NCI-H2196 treated with DMSO at 0.1 percent for 48 hours (cell line): ENCODE measurements around the gene PCBP3.
A peak's percentile ranks its signal among the peaks of the same experiment; 100 is the strongest.
"Not testable (repeated sequence)": the region's sequence is repeated elsewhere in the genome, so short reads cannot be mapped to it uniquely, and the experiment has no call there.

Experiments
- DNase-seq: peaks from one replicate; lab custom pipeline; 2025; ENCODE audit not compliant: unreplicated experiment; lab: John Stamatoyannopoulos, UW

PCBP3 gene

DNA sequence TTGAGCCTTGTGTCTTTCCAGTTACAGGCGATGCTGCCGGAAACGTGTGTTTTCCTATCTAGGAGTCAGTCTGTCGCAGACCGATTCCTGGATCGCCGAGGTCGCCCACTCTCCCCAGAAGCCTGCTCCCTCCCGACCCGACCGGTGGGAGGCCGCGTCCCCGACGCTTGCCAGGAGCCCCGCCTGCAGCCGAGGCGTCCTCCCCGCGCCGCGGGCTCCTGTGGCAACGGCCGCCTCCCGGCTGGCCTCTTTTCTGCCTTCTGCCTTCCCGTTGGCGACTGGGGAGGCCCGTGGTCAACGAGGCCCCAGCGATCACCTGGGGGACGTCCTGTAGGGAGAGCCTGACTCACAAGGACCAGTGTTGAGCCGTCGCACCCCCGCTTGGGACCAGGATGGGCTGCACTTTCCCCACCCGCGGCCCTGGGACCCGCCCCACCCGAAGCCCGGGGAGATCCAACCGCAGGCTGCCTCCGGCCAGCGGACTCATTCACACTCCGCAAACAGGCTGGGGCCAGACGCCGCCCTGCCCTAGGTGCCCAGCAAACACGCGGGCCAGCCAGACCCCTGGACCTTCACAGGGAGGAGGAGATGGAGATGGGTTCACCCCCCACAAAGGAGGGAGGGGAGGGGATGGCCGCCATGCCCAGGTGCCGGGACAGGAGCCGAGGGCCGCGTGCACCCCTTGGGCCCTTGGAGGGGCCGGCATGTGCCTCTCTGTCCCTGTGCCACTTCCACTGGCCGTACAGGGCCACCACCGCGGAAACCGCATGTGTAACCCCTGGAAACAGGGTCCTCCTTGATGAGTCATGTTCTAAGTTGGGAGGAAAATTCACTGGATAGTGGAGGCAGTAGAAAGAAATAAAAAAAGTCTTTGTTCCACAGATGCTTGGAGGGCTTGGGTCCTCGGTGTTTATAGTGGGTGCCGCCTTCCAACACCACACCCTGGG, 330.8 kb downstream of the PCBP3 start:
- no peak for DNase-seq

DNA sequence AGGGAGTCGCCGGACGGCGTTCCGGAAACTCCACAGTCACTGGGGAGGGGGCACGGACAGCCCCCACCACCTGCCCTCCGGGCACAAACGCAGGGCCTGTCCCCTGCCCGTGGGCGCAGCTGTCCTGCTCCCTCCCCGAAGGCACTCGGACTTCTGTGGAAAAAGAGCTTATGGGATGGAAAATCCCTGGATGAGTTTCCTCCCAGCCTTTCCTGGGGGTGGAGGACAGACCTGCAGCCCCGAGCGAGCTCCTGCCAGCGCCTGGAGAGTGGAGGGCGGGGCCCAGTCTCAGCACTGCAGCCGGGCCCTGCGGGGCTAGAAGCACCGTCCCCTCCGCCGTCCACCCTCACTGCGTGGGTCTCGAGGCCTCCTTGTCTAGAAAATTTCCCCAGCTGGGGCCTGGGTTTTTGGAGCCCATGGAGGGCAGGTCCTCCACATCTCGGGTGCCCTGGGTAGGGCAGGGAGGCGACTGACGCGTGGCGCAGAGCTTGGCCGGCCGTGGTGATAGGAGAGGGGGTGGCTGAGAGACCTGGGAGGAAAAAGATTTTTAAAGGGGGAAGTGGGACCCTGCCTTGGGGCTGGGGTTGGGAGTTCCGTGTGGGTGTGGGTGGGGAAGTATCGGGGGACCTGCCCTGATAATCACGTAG, 331.6 kb downstream of the PCBP3 start:
- DNase-seq, result no peak

DNA sequence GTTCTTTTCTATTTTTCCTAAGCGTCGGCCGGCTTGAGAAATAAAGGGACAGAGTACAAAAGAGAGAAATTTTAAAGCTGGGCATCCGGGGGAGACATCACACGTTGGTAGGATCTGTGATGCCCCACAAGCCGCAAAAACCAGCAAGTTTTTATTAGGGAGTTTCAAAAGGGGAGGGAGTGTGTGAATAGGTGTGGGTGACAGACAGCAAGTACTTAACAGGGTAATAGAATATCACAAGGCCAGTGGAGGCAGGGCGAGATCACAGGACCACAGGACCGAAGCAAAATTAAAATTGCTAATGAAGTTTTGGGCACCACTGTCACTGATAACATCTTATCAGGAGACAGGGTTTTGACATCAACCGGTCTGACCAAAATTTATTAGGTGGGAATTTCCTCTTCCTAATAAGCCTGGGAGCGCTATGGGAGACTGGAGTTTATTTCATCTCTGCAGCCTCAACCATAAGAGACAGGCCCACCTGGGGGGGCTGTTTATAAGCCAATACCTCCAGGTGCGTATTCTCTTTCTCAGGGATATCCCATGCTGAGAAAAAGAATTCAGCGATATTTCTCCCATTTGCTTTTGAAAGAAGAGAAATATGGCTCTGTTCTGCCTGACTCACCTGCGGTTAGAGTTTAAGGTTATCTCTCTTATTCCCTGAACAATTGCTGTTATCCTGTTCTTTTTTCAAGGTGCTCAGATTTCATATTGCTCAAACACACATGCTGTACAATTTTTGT, 332.3 kb downstream of the PCBP3 start:
- not testable (repeated sequence) for DNase-seq

DNA sequence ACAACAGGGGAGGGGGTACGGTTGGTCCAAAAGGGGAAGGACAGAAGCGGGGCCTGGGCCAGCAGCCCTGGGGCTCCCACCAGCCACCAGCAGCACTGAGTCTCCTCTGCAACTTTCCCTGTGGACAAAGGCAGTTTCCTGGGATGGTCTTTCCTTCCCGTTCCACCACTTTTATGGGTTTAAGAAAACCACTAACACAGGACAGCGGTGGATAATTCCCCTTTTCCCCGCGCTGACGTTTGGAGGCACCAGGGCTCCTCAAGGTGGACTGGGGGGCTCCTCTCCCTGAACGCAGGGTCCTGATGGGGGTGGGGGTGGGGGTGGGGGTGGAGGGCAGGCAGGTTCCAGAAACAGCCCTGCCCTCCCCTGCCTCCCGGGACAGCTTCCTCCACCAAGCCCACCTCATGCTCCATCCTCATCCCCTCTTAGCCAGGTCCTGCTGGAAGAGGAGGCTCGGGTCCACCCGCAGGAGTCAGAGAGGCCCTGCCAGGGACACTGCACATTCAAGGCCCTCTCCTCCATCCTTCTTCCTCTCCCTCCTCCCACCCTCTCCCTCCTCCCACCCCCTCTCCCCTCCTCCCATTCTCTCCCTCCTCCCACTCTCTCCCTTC, 333.3 kb downstream of the PCBP3 start:
- DNase-seq, result no peak

DNA sequence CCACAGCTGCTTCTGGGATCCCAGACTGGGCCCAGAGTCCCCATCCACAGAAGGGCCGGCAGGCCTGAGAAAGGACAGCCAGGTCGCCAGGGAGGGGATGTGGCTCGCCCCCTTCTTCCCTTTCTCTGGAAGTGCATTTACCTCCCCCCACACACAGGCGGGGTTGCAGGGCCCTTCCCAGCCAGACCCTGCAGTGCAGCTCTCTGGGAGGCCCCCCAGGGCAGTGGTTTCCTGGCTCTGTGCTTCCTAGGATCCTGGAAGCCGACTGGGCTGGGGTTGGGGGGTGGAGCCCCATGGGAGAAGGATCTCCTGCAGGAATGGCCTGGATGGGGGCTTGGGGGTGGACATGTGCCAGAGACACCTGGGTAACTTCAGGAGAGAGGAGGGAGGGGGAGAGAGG, 333.9 kb downstream of the PCBP3 start:
- no peak for DNase-seq

DNA sequence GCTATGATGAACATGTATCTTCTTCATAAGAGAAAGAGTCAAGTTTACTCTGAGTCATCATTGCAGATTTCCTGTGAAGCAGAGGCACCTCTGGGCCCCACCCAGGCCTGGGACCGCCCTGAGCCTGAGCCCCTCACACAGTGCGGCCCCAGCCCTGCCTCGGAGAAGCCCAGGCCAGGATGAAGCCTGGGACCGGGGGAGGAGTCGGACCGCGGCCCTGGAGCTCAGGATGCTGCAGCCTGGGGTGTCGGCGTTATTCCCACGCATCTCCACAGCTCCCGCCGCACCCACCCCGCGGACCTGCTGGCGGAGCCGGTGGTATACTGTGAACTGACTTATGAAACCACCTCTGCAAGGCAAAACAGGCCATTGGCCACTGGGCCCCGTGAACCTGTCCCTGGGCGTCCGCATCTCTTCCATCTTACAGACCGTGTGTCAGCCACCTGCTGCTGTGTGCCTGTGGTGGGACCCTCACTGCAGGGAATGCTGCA, 335.7 kb downstream of the PCBP3 start:
- DNase-seq, result no peak

DNA sequence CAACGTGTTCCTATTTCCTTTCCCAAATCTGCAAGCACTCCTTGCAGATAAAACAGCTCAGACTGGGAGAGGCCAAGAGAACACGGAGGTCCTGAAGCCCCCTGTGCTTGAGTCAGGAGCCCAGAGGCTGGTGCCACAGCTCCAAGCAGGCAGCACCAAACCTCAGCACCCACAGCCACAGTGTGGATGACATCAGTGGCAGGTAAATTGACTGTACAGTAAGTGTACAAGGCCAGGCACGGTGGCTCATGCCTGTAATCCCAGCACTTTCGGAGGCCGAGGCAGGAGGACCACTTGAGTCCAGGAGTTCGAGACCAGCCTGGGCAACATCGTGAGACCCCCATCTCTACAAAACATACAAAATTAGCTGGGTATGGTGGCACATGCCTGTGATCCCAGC, 336.1 kb downstream of the PCBP3 start:
- no peak for DNase-seq

DNA sequence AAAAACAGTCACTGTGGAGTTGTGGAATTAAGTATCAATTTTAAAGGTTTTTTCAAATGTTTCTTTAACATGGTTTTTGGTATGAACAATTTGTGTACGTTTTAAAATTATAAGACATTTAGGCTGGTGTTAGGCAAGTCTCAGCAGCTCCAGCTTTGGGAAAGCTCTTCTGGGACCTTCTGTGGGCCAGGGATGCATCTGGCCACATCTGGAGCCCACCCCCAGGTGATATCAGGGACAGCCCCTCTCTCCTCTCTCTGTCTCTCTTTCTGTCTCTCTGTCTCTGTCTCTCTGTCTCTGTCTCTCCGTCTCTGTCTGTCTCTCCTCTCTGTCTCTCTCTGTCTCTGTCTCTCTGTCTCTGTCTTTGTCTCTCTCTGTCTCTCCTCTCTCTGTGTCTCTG, 336.7 kb downstream of the PCBP3 start:
- no peak for DNase-seq

DNA sequence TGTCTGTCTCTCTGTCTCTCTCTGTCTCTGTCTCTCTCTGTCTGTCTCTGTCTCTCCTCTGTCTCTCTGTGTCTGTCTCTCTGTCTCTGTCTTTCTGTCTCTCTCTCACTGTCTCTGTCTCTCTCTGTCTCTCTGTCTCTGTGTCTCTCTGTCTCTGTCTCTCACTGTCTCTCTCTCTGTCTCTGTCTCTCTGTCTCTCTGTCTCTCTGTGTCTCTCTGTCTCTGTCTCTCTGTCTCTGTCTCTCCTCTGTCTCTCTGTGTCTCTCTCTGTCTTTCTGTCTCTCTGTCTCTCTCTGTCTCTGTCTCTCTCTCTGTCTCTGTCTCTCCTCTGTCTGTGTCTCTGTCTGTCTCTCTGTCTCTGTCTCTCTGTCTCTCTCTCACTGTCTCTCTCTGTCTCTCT, 337.2 kb downstream of the PCBP3 start:
- DNase-seq, result no peak

DNA sequence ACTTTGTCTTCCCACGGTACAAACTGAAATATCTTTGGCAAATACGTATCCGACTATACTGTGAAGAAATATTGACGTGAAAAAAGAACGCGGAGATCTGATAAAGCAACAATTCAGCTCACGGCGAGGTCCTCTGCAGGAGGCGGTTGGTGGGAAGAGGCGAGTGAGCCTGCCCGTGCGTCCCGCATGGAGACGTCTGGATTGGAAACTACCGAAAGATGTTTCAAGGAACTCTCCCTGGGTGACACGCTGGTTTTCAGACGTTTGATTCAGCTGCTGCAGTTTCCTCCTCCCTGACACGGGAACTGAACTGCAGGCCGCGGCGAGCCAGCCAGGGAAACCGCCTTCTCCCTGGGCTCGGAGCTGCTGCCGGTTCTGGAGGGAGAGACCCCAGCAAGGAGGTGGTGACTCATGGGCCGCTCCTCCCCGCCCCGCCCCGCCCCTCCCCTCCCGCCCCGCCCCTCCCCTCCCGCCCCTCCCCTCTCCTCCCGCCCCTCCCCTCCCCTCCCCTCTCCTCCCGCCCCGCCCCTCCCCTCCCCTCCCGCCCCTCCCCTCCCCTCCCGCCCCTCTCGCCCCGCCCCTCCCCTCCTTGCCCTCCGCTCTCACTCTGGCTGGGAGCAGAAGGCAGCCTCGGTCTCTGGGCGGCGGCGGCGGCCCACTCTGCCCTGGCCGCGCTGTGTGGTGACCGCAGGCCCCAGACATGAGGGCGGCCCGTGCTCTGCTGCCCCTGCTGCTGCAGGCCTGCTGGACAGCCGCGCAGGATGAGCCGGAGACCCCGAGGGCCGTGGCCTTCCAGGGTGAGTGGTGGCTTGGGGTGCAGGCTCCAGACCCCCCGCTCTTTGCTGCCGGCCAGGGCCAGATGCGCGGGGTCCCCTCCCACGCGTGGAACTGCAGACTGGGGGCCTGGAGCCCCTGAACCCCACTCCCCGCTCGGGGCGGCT, 337.9 kb downstream of the PCBP3 start, which contains the start of gene COL6A1:
COL6A1 (plus strand) TSS at position 620 of the 941 bp plus-strand sequence; CDS start at position 701, 81 bp downstream.
- DNase-seq, result peak; percentile 42

DNA sequence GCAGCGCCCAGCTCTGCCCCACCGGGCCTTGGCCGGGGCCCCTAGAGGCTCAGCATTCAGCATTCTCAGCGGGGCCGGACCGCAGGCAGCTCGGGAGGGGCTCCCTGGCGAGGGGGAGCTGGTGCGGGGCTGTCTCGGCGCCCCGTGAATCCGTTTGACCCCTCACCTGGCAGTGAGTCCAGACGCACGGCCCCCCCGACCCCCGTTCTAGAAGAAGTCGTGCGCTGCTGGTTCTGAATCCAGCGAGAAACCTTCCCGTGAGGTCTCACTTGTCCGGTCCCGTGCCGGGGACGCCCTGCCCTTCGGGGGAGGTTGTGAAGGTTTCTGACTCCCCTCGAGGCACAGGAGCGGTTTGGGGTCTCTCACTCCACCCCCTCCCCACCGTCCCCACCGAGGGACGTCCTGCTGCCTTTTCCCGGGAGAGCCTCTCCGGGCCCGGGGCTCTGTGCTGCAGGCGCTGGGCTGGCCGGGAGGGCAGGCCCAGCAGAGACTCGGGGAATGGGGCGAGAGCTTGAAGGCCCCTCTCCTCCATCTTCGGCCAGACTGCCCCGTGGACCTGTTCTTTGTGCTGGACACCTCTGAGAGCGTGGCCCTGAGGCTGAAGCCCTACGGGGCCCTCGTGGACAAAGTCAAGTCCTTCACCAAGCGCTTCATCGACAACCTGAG, 338.7 kb downstream of the PCBP3 start:
- DNase-seq, result no peak

DNA sequence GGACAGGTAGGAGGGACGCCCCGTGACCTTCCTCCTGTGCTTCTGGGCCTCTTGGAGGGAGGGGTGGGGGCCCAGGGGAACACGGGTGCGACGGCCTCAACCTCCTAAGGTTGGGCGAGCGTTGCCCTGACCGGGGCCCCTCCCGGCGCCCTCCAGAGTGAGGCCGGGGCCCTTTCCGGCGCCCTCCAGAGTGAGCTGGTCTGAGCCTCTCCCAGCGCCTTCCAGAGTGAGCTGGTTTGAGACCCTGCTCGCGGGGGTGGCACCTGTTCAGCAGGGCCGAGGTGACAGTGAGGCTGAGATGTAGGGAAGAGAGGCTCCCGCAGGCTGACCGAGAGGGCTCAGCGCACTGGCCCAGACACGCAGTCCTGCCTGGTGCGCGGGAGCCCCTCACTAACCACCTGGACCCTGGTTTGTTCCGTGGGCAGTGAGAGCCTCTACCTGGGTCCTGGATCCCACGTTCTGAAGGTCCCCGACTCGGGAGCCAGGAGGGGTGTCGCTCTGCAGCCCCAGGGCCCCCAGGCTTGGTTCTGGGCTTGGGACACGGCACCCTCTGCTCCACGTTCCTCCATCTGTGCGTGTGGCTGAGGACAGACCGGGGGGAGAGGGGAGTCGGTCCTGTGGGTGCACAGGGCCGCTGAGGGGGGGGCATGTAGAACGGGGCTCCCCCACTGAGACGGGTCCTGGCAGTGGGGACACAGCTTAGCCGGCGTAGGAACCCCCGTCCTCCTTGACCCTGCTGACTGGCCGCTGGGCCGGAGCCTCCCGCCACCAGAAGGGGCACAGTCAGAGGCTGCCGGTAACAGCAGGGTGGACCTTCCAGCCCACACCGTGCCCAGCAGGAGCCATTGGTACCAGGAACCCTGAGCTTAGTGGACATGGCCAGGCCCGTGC, 339.5 kb downstream of the PCBP3 start:
- no peak for DNase-seq

DNA sequence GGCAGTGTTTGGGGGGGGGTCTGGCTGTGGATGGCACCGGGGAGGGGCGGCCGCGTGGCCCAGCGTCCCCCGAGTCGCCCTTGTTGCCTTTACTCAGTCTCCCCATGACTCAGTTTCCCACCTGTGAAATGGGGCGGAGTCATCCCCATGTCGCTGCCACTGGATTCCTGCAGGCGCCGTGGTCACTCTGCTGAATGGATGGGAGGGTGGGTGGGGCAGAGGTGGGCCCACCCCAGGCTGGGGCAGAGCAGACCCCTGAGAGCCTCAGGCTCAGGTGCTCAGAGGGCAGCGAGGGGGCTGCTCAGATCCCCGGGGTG, 340.1 kb downstream of the PCBP3 start:
- no peak for DNase-seq

DNA sequence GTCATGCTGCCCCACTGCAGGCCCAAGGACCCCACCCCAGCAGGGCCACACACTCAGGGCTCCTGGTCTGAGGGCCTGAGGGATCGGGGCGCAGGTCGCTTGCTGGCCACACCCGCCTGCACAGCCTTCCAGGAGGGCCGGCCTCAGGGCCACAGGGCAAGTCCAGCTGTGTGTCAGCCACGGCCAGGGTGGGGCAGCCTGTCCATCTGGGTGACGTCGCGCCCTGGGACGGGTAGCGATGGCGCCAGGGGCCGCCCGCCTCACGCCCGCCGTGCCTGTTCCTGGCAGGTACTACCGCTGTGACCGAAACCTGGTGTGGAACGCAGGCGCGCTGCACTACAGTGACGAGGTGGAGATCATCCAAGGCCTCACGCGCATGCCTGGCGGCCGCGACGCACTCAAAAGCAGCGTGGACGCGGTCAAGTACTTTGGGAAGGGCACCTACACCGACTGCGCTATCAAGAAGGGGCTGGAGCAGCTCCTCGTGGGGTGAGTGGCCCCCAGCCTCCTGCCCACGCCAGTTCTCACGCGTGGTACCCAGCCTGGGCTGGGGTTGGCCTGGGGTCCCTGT, 340.5 kb downstream of the PCBP3 start:
- DNase-seq, result no peak

DNA sequence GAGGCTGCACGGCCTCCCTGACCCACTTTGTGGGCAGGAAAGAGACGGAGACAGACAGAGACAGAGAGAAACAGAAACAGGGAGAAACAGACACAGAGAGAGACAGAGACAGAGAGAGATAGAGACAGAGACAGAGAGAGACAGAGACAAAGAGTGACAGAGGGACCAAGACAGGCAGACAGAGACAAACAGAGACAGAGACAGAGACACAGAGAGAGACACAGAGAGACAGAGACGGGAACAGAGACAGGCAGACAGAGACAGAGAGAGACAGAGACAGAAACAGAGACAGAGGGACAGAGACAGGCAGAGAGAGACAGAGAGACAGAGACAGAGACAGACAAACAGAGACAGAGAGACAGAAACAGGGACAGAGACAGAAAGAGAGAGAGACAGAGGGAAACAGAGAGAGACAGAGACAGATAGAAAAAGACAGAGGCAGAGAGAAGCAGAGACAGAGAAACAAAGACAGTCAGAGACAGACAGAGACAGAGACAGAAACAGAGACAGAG, 341.1 kb downstream of the PCBP3 start:
- DNase-seq, result no peak

DNA sequence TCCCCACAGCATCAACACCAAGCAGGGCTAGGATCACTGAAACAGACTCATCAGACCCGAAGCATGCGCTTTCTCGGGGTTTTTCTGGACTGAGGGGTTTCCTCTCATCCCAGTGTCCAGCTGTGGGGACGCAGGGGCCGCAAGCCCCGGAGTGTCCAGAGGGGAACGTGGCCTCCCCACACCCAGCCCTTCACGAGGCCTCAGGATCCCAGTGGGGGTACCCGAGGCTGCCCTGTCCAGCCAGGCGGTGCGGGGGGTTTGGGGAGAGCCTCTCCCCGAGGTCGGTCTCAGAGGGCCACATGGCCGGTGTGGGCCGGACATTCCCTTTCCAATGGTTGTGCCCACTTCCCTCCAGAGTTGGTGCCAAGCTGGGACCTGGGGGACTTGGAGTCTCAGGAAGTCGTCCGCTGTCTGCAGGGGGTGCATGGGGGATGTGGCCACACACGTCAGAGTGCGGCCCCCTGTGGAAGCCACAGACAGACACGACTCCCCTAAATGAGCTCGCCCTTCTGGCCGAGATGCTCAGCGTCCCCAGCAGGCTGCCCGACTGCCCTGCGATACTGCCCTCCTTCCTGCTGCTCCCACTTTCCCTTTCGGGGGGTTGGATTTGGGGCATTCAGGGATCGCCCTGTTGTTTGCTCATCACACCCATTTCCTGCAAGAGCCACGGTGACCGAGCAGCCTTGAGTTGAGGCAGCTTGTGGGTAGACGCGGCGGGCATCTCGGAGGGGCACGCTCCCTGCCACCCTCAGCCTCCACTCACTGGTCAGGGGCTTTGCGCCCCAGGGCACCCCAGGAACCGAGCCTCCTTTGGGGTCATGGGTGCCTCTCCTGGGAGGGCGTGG, 342.2 kb downstream of the PCBP3 start:
- no peak for DNase-seq
